ENCODE results near the gene PLA2G4E. TPM values are rescaled to one million over a fixed set of nuclear protein-coding genes. Genes with fewer than 3 reads are reported as not detected.
A peak's percentile ranks its signal among the peaks of the same experiment; 100 is the strongest.

The PLA2G4E gene
- total RNA-seq, 1 donor from 2014 or later, result 8.8 TPM

DNA sequence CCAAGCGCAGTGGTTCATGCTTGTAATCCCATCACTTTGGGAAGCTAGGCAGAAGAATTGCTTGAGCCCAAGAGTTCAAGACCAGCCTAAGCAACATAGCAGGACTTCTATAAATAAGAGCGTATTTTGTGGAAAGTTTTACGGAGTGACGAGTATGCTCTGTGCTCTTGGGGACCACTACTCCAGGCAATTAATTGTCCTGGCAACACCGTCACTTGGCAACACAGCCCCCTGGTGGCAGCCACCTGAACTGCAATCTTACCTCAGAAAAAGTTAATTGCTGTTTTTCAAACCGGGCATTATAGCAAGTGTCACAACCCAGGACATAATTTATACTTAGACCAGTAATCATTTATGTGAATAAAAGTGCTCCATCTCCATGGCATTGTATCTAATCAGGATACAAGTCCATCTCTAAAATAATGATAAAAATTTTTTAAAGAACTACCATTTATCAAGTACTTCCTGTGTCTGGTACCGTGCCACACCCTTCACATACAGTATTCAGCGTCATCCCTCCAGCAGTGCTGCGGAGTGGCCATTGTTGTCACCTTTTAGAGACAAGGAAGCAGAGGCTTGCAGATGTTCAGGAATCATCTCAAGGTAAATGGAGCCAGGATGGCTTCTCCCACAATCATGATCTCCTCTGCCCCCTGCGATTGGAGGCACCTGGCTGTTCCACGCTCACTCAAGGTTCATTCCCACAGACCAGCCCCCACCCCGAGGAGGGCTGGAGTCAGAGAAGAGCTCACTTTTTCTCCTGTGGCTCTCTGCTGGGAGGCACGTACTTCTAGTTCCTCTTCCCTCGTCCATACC lies 39.0 kb upstream of the PLA2G4E start:
- Histone ChIP-seq H3K27ac (no peak overlapping the region), H3K36me3 (no peaks in the 10 kb centered on the region), H3K27me3 (no peaks in the 10 kb centered on the region), H3K4me3 (no peak overlapping the region), H3K9me3 (no peaks in the 10 kb centered on the region), H3K4me1 (peaks cover 10% of the 10 kb centered on the region)
- DNase-seq (ENCODE audit: extremely low spot score in 2 of 2), result no peak
- TF ChIP-seq, protein P1, sequence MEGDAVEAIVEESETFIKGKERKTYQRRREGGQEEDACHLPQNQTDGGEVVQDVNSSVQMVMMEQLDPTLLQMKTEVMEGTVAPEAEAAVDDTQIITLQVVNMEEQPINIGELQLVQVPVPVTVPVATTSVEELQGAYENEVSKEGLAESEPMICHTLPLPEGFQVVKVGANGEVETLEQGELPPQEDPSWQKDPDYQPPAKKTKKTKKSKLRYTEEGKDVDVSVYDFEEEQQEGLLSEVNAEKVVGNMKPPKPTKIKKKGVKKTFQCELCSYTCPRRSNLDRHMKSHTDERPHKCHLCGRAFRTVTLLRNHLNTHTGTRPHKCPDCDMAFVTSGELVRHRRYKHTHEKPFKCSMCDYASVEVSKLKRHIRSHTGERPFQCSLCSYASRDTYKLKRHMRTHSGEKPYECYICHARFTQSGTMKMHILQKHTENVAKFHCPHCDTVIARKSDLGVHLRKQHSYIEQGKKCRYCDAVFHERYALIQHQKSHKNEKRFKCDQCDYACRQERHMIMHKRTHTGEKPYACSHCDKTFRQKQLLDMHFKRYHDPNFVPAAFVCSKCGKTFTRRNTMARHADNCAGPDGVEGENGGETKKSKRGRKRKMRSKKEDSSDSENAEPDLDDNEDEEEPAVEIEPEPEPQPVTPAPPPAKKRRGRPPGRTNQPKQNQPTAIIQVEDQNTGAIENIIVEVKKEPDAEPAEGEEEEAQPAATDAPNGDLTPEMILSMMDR (IDR thresholded peaks at IDR 0.05), result peak; percentile 55 to 60 (median 55)
- TF ChIP-seq POLR2AphosphoS5 (IDR thresholded peaks at IDR 0.05; ENCODE audit: insufficient read depth in 1 of 2, low read depth in 1 of 2) (no peak), POLR2A (IDR thresholded peaks at IDR 0.05) (no peak)
- intact Hi-C loops (cut with DNase I), result no loop called here

DNA sequence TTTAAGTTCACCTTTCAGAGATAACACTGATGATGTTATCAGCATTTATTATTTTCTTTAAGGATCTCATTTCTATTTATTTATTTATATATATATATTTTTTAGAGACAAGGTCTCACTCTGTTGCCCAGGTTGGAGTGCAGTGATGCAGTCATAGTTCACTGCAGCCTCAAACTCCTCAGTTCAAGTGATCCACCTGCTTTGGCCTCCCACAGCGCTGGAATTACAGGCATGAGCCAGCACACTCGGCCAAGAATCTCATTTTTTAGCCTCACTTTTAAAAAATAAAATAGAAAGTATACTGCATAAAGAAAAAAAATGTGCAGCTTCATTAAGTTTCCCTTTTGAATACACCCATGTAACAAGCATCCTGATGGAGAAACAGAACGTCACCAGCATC lies 37.9 kb upstream of the PLA2G4E start:
- Histone ChIP-seq H3K4me3 (no peak overlapping the region), H3K4me1 (peaks cover 10% of the 10 kb centered on the region), H3K27ac (no peak overlapping the region), H3K36me3 (no peaks in the 10 kb centered on the region), H3K27me3 (no peaks in the 10 kb centered on the region), H3K9me3 (no peaks in the 10 kb centered on the region)
- TF ChIP-seq, protein P1 (IDR thresholded peaks at IDR 0.05), result no peak
- TF ChIP-seq POLR2A (IDR thresholded peaks at IDR 0.05) (no peak), POLR2AphosphoS5 (IDR thresholded peaks at IDR 0.05; ENCODE audit: insufficient read depth in 1 of 2, low read depth in 1 of 2) (no peak)
- no peak for DNase-seq (ENCODE audit: extremely low spot score in 2 of 2)
- intact Hi-C loops (cut with DNase I), result no loop called here

DNA sequence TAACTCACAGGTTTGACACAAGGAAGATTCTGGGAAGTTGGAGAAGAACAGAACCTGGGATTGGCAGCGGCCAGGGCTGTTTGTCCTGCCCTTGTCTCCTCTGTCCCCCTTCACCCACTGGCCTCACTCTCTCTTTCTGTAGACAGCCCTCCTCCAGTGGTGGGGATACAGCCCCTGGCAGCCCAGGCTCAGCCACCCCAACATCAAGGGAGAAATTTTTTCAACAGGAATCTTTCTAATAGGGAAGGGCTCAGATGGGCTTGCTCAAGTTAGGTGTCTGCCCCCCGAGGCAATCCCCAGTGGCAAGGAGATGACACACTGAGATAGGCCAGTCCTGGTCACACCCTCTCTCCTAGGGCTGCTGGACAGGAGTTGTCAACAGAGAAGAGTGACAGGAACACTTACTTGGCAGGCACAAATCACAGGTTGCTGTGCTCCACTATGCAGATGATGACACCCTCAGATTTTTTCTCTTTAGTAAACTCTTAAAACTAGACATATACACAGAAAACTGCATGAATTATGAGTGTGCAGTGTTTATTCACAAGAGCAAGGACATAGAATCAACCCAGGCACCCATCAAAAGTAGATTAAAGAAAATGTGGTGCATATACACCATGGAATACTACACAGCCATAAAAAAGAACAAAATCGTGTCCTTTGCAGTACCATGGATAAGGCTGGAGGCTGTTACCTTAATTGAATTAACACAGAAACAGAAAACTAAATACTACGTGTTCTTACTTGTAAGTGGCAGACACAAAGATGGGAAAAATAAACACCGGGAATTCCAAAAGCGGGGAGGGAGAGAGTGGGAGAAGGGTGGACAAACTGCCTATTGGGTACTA lies 37.2 kb upstream of the PLA2G4E start:
- Histone ChIP-seq H3K4me1 (peaks cover 10% of the 10 kb centered on the region), H3K4me3 (no peak overlapping the region), H3K9me3 (no peaks in the 10 kb centered on the region), H3K27ac (peak overlapping the region; percentile 74), H3K36me3 (no peaks in the 10 kb centered on the region), H3K27me3 (no peaks in the 10 kb centered on the region)
- TF ChIP-seq, protein P1 (IDR thresholded peaks at IDR 0.05), result no peak
- peak in 1 of 2 donors; percentile 19 for TF ChIP-seq POLR2AphosphoS5 (IDR thresholded peaks at IDR 0.05; ENCODE audit: insufficient read depth in 1 of 2, low read depth in 1 of 2)
- DNase-seq (ENCODE audit: extremely low spot score in 2 of 2), result peak in 1 of 2 donors; percentile 91
- intact Hi-C loops (cut with DNase I), result no loop called here

- Histone ChIP-seq H3K4me3 (peak overlapping the region; percentile 18 to 30), H3K27ac (peak overlapping the region; percentile 74), H3K4me1 (peaks cover 10% of the 10 kb centered on the region), H3K36me3 (no peaks in the 10 kb centered on the region), H3K9me3 (no peaks in the 10 kb centered on the region), H3K27me3 (no peaks in the 10 kb centered on the region)
- peak; percentile 95 to 97 for DNase-seq (ENCODE audit: extremely low spot score in 2 of 2)
- peak in 1 of 2 donors; percentile 20 for TF ChIP-seq POLR2A (IDR thresholded peaks at IDR 0.05)
- peak; percentile 54 to 73 for TF ChIP-seq POLR2AphosphoS5 (IDR thresholded peaks at IDR 0.05; ENCODE audit: insufficient read depth in 1 of 2, low read depth in 1 of 2)
- TF ChIP-seq, protein P1 (IDR thresholded peaks at IDR 0.05), result peak in 2 of 3 experiments; percentile 26 to 32
- intact Hi-C loops (cut with DNase I), result no loop called here
Observed at GRCh38 chr15:42056934-42057798, 36.3 kb upstream of the PLA2G4E start.
